Measurements from ENCODE around the gene KIF18A. TPM values are rescaled to one million over a fixed set of nuclear protein-coding genes. Genes with fewer than 3 reads are reported as not detected.
"Not testable (repeated sequence)": the region's sequence is repeated elsewhere in the genome, so short reads cannot be mapped to it uniquely, and the experiment has no call there.

The KIF18A gene
- polyA plus RNA-seq, 3 donors = 10.3 to 11.0 (median 11.0) TPM

DNA sequence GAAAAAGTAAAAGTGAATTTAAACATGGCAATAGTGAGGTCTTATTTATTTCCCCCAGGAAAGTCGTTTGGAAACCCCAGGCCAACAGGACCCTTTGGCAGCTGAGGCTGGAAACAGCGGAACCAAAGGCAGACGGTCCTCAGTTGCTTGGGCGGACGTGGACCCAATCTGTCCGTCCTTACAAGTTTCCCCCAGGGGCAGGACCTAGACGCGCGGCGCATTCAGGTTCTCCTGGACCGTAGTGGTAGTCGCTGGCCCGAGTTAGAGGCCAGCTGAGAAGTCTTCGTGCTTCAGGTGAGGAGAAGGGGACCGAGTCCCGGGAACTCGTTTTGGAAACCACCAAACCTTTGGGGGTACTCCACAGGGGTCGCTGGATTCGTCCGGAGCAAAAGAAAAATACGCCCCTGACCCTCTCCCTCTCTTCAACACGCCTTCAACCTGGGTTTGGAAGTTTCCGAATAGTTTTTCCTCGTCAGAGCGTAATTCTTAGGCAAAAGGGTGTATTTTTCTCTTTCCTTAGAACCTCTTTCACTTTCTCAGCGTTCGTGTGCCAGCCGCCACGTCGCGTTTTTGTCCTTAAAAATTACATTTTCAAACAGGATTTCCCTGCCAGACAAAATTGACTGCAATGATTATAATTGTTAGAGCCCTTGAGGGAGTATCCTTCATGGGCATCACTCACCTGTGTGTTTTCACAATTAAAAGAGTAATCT is 2.3 kb upstream of the KIF18A start:
- DNase-seq = peak; percentile 57

DNA sequence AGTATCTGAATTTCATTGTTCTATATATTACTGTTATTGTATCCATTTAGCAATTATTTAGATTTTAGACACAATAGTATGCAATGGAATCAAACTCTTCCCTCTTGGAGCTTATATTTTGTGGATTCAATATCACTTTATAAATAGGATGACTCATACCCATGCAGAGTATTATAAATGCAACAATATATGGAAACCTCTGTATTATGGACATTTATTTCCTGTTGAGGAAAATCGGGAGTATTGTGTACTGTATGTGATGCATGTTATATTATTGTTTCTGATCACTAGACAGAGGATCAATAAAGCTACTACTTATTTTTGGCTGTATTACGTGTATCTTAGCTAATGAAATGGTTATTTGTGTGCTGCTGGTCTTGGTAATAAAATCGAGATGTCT is 1.0 kb upstream of the KIF18A start:
- DNase-seq = no peak

DNA sequence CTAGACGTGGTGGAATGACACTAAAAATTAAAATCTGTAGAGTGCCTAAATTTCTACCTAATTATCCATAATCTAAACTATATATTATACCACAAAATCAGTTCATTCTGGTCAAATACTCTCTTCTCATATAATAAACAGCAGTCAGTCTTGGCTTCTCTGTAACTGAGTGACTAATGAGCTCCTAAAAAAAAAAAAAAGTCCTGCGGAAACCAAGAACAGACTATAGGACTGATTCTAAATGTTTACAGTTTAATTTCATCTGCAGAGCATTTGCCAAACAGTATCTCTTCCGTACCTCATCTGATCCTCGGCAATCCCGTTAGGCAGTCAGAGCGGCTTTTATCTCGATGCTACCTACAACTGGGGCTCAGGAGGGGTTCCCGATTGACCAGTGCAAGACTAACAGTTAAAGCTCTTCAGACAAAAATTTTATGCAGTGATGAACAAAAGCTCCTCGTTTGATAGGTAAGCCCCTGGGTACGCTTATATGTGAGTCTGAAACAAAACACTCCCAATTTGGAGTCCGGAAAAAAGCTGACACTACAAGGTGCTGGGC is 686 bp downstream of the KIF18A start:
- DNase-seq = no peak

DNA sequence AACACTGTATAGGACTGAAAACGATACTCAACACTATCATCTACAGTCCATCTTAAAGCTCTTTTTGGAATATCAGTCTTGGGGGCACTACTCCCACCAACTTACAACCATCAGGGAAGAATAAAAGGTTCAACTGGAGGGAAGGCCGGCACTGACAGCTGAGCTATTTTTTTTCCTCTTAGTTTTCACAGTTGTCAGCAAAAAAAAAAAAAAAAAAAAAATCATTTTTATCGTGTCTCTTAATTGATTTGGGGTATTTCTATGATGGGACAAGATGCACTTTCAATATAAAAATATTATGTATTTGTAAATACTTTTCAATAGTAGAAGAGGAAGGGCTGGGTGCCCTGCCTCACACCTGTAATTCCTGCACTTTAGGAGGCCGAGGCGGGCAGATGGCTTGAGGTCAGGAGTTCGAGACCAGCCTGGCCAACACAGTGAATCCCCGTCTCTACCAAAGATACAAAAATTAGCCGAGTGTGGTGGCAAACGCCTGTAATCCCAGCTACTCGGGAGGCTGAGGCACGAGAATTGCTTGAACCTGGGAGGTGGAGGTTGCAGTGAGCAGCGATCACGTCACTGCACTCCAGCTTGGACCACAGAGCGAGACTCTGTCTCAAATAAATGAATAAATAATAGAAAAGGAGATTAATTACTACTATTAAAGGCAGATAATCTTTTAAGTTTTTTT is 1.5 kb downstream of the KIF18A start:
- DNase-seq = no peak

DNA sequence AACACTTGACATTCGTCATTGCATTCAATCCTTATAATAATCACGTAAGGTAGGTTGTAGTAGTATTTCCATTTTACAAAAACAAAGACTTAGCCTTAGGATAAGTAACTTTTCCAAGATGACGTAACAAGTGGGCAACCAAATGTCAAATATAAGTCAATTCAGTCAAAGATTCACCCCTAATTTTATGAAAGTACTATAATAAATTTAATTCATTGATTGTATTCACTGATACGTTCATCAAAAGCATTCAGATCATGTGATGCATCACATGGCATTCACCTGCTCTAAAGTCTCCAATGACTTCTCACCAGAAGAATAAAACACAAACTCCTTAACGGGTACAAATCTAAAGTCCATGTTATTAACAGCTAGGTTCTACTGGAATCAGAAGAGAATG is 2.1 kb downstream of the KIF18A start:
- no peak for DNase-seq

DNA sequence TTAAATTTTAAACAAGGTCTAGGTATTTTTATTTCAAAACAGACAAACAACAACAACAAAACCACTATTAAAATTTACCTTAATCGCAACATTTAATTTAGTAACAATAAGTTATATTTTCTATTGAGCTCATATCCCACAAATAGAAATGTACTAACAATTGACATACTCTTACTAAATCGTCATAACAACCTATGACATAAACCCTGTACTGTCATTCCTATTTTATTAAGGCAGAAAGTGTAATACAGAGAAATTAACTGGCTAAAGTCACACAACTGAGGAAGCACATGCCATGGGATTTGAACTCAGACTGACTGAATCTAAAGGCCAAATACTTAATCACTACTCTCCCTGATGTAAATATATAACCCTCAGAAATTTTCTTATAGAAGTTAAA is 3.0 kb downstream of the KIF18A start:
- no peak for DNase-seq

DNA sequence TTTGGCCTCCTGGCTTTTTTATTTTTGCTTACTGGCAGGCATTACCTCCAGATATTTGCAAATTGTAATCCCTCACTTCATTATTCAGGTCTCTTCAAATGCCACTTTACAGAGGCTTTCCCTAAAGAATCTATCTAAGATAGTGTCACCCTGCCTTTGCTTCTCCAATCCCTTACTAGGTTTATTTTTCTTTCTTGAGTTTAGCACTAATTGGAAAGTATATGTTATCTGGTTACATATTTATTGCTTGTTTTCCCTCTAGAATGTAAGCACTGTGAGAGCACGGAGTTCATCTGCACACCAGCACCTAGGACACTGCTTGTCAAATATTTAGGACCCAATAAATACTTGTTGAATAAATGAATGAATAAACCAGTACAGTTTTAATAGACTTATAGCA is 3.5 kb downstream of the KIF18A start:
- no peak for DNase-seq

DNA sequence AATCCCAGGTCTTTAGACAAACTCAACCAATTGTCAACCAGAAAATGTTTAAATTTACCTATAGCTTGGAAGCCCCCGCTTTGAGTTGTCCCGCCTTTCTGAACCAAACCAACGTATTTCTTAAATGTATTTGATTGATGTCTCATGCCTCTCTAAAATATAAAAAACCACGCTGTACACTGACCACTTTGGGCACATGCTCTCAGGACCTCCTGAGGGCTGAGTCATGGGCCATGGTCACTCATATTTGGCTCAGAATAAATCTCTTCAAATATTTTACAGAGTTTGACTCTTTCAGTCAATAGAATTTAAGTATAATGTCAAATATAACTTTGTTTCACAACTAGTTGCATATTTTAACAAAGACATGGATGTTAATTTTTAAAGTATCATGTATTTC is 5.7 kb downstream of the KIF18A start:
- DNase-seq = not testable (repeated sequence)

DNA sequence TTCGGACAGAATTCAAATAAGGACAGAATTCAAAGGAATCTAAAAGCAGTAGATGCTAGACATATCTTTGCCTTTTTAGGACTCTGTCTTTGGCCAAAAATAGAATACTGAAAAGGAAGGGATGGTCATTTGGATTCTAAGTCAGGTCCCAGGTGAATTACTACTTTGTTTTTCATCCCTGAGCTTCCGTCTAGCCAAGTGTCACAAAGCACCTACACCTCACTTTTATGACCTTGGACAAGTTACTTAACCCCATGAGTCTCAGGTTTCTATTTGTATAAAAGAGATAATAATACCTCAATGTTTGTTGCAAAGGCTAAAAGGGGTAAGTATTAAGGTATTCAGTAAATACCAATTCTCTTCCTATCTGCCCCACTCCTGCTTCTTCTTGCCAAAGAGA is 7.3 kb downstream of the KIF18A start:
- DNase-seq = no peak

DNA sequence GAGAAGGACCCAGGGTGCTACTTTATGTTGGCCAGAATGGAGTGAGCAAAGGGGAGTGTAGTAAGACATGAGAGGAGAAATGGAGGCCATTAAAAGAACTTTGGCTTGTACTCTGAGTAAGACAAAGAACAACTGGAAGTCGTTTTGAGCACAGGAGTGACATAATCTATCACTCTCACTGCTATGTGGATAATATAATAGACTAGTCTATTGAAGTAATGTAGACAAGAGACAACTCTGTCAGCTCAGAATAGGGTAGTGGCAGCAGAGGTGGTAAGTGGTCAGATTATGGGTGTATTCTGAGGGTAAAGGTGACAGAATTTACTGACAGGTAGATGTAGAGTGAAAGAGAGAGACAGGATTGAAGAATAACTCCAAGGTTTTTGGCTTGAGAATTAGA is 8.2 kb downstream of the KIF18A start:
- no peak for DNase-seq

DNA sequence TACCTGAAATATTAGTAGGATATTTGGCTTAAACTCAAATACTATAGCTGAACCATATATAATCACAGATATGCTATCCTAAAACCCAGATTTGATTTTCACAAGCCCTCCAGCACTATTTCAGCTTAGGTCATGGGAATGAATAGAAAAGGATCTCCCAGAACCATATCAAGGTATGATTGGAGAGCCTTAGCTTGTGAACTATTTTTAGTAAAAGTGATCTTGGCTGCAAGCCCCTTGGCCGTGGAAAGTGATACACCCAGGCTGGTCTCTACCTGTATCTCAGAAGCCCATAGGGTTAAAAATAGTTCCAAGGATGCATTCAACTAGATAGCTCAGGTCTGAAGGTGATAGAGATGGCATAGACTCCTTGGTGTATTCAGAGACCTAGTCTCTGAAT is 9.7 kb downstream of the KIF18A start:
- no peak for DNase-seq

DNA sequence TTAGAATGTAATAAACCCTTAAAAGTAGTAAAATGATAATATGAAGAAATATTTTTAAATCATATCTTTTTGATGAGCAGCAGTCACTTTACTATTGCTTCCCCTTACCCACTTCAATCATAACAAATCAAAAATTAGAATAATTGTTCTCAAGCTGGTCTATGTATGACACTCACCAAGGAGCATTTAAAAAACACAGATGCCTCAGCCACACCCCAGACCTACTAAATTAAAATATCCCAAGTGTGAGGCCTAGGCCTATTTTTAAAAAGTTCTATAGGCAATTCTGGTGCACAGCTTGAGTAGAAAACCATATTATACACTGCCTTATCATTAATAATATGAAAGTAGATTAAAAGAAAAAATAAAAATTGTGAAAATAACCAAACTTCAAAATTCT is 15.2 kb downstream of the KIF18A start:
- DNase-seq = no peak

DNA sequence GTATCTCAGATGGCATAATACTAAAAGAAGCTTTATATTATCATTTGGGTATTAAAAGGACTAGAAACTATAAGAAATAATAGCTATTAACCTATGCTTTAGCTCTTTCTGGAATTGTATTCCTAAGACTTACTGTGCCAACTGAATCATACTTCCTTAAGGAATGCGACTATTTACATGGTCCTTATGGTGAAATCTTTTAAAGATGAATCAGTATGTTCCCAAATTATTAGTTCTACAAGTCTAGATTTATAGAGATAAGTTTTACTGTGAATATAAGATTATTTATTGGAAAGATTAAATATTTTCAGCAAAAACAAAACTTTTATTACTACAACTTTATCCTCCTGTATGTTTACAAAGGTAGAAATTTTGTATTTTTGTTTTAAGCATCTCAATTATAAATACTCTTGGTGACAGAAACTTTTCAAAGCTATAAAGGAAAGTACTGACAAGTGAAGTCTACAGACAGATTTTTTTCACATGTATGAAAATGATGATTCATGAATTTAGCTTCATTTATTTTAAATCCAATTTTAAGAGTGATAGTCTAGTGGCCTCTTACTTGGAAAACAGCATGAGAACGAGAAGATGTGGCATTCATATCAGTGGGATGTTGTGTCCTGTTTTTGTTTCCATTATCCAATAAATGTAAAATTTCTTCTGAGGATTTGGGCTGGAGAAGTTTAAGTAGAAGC is 17.8 kb downstream of the KIF18A start:
- DNase-seq = no peak

DNA sequence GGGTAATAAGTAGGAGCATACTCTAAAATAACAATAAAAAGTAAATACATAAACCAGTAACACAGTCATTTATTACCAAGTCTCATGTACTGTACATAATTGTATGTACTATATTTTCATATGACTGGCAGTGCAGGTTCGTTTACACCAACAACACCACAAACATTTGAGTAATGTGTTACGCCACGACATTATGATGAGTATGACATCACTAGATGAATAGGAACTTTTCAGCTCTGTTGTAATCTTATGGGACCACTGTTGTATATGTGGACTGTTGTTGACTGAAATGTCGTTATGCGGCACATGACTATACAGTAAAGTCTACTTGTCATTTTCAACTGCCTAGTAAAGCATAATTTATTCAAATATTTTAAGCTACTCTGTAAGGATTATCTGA is 18.6 kb downstream of the KIF18A start:
- no peak for DNase-seq

DNA sequence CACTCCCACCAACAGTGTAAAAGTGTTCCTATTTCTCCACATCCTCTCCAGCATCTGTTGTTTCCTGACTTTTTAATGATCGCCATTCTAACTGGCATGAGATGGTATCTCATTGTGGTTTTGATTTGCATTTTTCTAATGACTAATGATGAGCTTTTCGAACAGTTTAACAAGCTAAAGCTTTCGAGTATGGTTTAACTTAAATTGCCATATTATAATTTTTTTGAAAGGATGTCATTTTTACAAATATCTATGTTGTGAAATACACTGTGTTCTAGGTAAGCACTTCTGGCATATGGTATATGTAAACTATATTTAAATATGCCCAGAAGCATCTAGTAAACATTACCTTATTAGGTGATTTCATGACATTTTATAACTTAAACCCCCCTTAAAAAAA is 20.3 kb downstream of the KIF18A start:
- DNase-seq = not testable (repeated sequence)

DNA sequence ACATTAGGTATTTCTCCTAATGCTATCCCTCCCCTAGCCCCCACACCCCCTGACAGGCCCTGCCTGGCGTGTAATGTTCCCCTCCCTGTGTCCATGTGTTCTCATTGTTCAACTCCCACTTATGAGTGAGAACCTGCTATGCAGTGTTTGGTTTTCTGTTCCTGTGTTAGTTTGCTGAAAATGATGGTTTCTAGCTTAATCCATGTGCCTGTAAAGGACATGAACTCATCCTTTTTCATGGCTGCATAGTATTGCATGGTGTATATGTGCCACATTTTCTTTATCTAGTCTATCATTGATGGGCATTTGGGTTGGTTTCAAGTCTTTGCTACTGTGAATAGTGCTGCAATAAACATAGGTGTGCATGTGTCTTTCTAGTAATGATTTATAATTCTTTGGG is 20.8 kb downstream of the KIF18A start:
- not testable (repeated sequence) for DNase-seq

DNA sequence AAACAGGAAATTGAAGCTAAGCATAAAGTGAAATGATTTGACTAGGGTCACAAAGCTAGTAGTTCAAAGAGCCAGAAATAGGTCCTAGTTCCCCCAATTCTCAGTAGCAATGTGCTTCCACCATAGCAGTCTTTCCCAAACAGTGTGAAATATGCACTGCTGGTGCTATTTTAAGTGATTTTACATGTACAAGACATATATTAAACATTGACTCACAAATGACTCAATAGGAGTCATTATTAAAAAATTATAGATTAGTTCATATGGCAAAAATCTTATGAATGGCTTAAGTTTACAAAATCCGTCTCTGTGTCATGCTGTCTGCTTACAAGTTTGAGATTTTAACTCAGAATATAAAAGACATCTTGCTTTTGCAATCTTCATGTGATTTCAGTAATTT is 21.4 kb downstream of the KIF18A start:
- no peak for DNase-seq

DNA sequence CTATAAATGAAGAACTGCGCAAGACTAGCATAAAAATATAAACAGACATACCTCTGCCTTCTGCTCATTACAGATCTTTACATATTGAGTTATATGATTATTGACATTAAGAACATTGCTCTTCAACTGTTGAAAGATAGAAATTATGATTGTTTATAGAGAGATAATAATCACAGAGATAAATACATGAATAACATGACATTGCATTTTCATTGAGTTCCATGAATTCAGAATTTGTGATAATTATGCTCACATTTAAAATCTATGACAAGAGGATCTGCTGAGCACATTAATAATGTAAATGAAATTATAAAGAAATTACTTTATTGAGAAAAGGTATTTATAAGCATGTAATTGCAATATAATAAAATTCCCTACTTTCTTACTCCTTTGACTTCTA is 24.8 kb downstream of the KIF18A start:
- DNase-seq = no peak

DNA sequence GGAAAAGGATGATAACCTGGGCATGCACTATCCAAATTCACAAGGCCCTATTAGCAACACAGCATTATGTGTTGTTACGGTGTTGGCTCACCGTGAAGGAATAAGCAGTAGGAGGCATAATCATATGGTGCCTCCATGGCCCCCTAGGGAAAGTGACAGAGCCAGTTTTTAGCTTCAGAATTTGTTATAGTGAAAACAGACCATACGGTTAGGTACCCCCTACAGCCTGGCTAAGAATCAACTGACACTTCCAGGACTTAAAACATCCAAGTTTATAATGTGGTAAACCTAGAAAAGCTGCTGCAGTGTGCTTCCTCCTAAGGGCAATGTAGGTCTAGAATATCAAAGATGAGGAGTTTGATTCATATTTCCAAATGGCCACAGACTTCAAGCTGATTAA is 30.4 kb downstream of the KIF18A start:
- DNase-seq = no peak

DNA sequence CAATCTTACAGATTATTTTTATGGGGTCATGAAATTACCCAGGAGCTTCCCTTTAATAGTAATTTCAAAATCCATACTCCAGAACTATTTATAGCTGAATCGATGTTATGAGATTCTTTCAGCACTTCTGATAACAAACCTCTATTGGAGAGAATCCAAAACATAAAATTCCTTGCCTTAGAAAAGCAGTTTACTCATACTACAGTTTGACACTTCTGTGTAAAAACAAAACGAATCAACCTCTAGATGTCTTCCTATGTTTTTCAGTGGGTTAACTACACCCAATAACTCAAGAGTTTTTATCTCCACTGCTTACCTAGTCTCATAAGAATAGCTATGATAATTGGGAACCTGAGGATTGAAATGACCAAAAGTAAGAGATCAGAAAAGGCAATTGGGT is 35.6 kb downstream of the KIF18A start:
- no peak for DNase-seq

DNA sequence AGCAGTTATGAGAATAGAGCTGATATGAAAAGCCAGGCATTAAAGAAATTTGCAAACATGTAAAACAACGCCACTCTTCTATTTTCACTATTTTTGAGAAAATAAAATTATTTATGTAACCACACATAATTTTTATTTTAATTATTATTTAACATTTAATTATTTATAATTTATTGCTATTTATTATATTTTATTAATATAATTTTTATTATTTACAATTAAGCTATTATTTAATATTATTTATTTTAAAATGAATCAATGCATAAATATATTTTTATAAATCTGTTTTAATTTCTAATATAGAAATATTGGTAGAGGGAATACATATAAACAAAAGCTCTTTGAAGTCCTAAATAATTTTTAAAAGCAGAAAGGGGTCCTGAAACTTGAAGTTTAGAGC is 36.7 kb downstream of the KIF18A start:
- no peak for DNase-seq

DNA sequence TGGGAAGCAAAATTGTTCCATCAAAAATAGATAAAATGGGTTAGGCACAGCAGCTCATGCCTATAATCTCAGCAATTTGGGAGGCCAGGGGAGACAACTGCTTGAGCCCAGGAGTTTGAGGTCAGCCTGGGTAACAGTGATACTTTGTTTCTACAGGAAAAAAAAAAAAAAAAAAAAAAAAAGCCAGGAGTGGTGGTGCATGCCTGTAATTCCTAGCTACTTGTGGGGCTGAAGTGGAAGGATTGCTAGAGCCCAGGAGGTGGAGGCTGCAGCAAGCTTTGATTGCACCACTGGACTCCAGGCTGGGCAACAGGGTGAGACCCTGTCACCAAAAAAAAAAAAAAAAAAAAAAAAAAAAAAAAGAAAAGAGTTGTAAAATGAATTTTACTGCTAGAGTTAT is 49.6 kb downstream of the KIF18A start:
- no peak for DNase-seq

DNA sequence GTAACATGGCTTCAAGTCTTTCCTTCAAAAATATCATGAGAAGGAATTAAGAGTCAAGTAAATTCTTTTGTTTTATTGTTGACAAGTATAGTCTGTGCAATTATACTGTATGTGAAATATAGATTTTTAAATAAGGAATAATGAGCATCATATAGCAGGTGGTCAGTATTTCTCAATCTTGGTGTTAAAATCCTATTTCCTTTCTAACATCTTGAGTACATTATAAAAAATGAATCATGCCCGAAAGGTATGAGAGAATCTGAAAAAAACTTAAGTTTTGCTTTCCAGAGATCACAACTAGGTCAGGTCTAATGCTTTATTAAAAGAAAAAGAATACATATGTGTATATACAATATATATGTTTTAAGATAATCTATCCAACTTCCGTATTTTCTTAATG is 53.1 kb downstream of the KIF18A start:
- no peak for DNase-seq
